ENCODE results near the gene CD320.

Gene CD320

DNA sequence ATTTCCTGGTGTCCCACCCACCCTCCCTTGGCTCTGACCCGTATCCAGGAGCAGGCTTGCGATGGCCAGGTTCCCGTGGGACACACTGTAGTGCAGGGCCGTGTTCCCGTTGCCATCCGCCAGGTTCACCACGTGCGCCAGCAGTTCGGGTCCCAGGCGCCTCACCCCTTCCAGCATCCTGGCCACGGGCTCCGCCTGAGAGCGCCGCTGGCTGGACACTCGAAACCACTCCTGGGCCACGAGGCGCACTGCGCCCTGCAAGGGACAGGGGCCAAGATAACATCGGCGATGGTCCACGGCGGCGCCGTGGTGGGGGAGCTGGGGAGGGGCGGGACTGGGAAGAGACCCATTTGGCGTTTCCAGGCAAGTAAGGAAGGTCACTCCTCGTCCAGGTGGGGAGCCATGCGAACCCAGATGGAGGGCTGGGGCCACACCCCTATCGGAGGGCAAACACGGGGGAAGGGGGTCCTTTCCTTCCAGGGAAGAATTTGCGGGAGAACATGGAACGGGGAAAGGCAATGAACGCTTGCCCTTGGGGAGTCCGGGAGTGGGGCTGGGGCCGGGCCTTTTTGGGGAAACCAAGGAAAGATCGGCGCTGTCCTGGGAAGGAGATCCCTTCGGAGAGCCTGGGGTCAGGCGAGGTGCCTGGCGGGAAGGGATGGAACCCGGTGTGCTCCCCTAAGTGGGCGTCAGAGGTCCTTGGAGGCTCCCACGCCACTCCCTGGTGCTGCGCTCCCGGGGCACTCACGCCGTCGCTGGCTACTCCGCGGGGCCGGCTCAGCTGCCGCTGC is 25.0 kb upstream of the CD320 start:
- Histone ChIP-seq H3K4me3 (ENCODE audit: low read length) (peak overlapping the region; percentile 27; the same call in 1 of the 2 replicates), H3K27me3 (ENCODE audit: control insufficient read depth, insufficient read depth, low read length) (peaks cover 15% of the 10 kb centered on the region), H3K36me3 (ENCODE audit: control insufficient read depth, insufficient read depth, low read length) (no peaks in the 10 kb centered on the region), H3K9me3 (ENCODE audit: control insufficient read depth, insufficient read depth, low read length) (no peaks in the 10 kb centered on the region), H3K27ac (ENCODE audit: low read length) (no peak overlapping the region), H3K4me1 (ENCODE audit: control insufficient read depth, insufficient read depth, low read length) (peaks cover 1% of the 10 kb centered on the region; the same call in 1 of the 2 replicates)
- DNase-seq (ENCODE audit: low read depth, low spot score): no peak
- no CpG with 5 or more reads among the region's 52 CpGs for WGBS (ENCODE audit: insufficient coverage, insufficient read length)

DNA sequence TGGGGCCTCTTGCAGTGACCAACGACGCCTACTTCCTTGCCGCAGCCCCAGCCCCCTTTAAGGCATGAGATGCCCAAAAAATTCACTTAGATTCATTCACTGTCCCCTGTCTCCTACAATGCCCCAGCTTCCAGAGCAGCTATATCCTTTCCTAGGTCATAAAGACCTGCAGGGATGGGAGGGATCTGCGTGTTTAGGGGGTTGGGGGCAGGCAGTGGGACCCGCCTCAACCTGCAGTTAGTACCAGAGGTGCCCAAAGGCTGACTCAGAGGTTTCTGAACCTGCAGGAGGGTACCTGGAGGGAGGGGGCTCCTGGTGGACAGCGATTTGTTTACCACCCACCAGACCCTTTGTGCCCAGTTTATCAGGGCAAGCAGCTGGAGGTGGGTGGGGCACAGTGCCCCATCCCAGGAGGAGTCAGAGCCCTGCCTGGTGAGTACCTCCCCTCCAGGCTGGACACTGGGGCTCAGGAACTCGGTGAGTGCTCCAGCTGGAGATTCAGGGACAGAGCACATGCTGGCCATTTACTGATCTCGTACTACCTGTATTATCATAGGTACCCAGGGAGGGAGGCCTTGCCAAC is 23.2 kb upstream of the CD320 start:
- WGBS (ENCODE audit: insufficient coverage, insufficient read length): no CpG with 5 or more reads among the region's 8 CpGs
- H3K36me3 ChIP-seq (ENCODE audit: control insufficient read depth, insufficient read depth, low read length): no peaks in the 10 kb centered on the region
- DNase-seq (ENCODE audit: low read depth, low spot score): no peak
- no peak overlapping the region for H3K27ac ChIP-seq (ENCODE audit: low read length)
- no peaks in the 10 kb centered on the region for H3K9me3 ChIP-seq (ENCODE audit: control insufficient read depth, insufficient read depth, low read length)
- H3K4me1 ChIP-seq (ENCODE audit: control insufficient read depth, insufficient read depth, low read length): peaks cover 1% of the 10 kb centered on the region; the same call in 1 of the 2 replicates
- H3K4me3 ChIP-seq (ENCODE audit: low read length): no peak overlapping the region
- peaks cover 15% of the 10 kb centered on the region for H3K27me3 ChIP-seq (ENCODE audit: control insufficient read depth, insufficient read depth, low read length)

DNA sequence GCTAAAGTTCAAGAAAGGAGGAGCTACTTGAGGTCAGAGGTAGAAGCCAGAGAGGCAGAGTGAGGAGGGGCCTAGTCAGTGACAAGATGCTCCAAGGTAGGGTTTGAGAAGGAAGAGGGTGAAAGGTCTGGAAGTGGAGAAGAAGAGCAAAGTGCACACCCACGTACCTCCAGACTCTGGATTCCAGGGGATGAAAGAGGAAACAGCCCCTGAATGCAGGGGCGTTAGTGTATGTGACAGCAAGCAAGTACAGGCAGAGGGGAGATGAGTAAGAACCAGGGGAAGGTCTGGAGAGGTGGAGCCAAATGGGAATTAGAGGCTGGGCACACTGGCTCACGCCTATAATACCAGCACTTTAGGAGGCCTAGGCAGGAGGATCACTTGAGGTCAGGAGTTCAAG is 21.8 kb upstream of the CD320 start:
- H3K4me3 ChIP-seq (ENCODE audit: low read length): no peak overlapping the region
- H3K36me3 ChIP-seq (ENCODE audit: control insufficient read depth, insufficient read depth, low read length): no peaks in the 10 kb centered on the region
- no CpG with 5 or more reads among the region's 3 CpGs for WGBS (ENCODE audit: insufficient coverage, insufficient read length)
- no peak for DNase-seq (ENCODE audit: low read depth, low spot score)
- peaks cover 15% of the 10 kb centered on the region for H3K27me3 ChIP-seq (ENCODE audit: control insufficient read depth, insufficient read depth, low read length)
- no peaks in the 10 kb centered on the region for H3K9me3 ChIP-seq (ENCODE audit: control insufficient read depth, insufficient read depth, low read length)
- H3K27ac ChIP-seq (ENCODE audit: low read length): no peak overlapping the region
- peaks cover 1% of the 10 kb centered on the region; the same call in 1 of the 2 replicates for H3K4me1 ChIP-seq (ENCODE audit: control insufficient read depth, insufficient read depth, low read length)

DNA sequence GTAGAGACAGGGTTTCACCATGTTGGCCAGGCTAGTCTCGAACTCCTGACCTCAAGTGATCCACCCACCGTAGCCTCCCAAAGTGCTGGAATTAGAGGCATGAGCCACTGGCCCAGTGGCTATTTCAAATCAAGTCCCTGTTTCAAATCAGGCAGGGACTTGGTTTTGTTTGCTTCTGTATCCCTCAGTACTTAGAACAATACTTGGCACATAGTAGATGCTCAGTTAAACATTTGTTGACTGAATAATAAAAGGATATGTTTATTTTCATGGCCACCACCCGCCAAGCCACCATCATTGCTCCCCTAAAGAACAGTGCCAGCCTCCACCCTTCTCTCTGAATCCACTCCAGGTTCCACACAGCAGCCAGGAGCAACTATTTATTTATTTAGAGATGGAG is 17.3 kb upstream of the CD320 start:
- no CpG with 5 or more reads among the region's 3 CpGs for WGBS (ENCODE audit: insufficient coverage, insufficient read length)
- no peaks in the 10 kb centered on the region for H3K27me3 ChIP-seq (ENCODE audit: control insufficient read depth, insufficient read depth, low read length)
- peaks cover 5% of the 10 kb centered on the region for H3K4me1 ChIP-seq (ENCODE audit: control insufficient read depth, insufficient read depth, low read length)
- no peak overlapping the region for H3K27ac ChIP-seq (ENCODE audit: low read length)
- no peaks in the 10 kb centered on the region for H3K9me3 ChIP-seq (ENCODE audit: control insufficient read depth, insufficient read depth, low read length)
- DNase-seq (ENCODE audit: low read depth, low spot score): no peak
- no peak overlapping the region for H3K4me3 ChIP-seq (ENCODE audit: low read length)
- H3K36me3 ChIP-seq (ENCODE audit: control insufficient read depth, insufficient read depth, low read length): peaks cover 12% of the 10 kb centered on the region

DNA sequence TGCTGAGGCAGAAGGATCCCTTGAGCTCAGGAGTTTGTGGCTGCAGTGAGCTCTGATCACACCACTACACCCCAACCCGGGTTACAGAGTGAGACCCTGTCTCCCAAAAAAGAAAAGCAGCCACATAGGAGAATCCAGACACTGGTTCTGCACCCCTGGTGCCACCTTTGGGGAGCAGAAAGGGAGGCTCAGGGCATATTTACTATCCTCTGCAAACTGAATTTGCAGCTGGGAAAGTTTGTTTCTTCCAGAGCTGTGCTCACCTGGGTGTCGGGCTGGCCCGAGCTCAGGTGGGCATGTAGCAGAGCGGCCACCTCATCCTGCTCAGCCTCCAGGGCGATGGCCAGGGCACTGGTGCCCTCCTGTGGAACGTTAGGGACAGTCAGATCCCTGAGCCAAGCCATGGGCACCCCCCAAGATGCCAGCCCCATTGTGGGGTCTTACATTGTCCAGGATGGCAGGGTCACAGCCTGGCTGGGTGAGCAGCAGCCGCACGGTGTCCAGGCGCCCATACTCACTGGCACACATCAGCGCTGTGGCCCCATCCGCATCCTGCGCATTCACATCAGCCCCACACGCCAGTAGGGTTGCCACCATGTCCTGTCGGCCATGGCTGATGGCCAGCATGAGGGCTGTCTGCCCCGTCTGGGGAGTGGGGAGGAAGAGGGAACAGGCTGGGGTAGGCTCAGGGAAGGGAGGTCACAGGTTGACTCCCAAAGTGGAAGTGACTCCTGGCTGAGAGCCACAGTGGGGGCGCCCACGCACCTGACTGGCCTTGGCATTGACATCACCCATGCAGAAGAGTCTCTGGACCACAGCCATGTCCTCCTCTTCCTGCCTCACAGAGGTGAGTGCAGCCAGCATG is 16.3 kb upstream of the CD320 start:
- no CpG with 5 or more reads among the region's 17 CpGs for WGBS (ENCODE audit: insufficient coverage, insufficient read length)
- H3K4me1 ChIP-seq (ENCODE audit: control insufficient read depth, insufficient read depth, low read length): peaks cover 5% of the 10 kb centered on the region
- no peaks in the 10 kb centered on the region for H3K27me3 ChIP-seq (ENCODE audit: control insufficient read depth, insufficient read depth, low read length)
- no peak for DNase-seq (ENCODE audit: low read depth, low spot score)
- H3K27ac ChIP-seq (ENCODE audit: low read length): no peak overlapping the region
- no peak overlapping the region for H3K4me3 ChIP-seq (ENCODE audit: low read length)
- no peaks in the 10 kb centered on the region for H3K9me3 ChIP-seq (ENCODE audit: control insufficient read depth, insufficient read depth, low read length)
- peaks cover 12% of the 10 kb centered on the region for H3K36me3 ChIP-seq (ENCODE audit: control insufficient read depth, insufficient read depth, low read length)

DNA sequence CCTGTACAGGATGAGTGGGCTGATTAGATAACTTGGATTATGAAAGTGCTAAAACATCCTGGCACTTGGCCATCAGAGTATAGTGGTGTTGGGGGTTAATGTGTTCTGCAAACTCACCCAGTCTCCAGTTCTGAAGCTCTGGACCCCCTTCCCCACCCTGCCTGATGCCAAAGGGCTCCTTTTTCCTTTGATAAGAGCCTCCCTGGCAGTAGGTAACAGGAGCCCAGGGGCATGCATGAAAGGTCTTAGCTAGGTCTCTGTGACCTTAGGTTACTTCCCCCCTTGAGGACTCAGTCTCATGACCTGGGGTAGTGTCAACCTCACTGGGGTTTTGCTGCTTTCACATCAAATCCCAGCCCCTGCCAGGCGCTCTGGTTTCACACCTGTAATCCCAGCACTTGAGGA is 15.6 kb upstream of the CD320 start:
- no peaks in the 10 kb centered on the region for H3K9me3 ChIP-seq (ENCODE audit: control insufficient read depth, insufficient read depth, low read length)
- H3K4me3 ChIP-seq (ENCODE audit: low read length): no peak overlapping the region
- peaks cover 5% of the 10 kb centered on the region for H3K4me1 ChIP-seq (ENCODE audit: control insufficient read depth, insufficient read depth, low read length)
- H3K36me3 ChIP-seq (ENCODE audit: control insufficient read depth, insufficient read depth, low read length): peaks cover 12% of the 10 kb centered on the region
- DNase-seq (ENCODE audit: low read depth, low spot score): no peak
- no peak overlapping the region for H3K27ac ChIP-seq (ENCODE audit: low read length)
- WGBS (ENCODE audit: insufficient coverage, insufficient read length): no CpG with 5 or more reads among the region's 1 CpG
- H3K27me3 ChIP-seq (ENCODE audit: control insufficient read depth, insufficient read depth, low read length): no peaks in the 10 kb centered on the region

DNA sequence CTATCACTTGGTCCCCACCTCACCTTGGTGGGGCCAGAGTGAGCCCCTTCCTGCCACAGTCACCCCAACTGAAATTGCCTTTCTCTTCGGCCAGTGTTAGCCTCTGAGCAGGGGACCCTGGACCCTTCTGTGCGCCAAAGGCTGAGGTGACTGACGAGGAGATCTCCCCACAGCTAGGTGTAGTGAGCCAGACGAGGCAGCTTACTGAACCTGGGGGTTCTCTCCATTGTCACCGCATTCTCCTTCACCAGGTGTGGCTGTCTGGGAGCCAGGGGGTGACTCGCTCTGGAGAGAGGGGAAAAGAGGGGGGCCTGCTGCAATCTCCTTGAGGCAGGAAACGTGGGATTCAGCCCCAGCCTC is 14.5 kb upstream of the CD320 start:
- no CpG with 5 or more reads among the region's 7 CpGs for WGBS (ENCODE audit: insufficient coverage, insufficient read length)
- no peak for DNase-seq (ENCODE audit: low read depth, low spot score)
- peaks cover 12% of the 10 kb centered on the region for H3K36me3 ChIP-seq (ENCODE audit: control insufficient read depth, insufficient read depth, low read length)
- H3K4me3 ChIP-seq (ENCODE audit: low read length): peak overlapping the region; percentile 89; the same call in 1 of the 2 replicates
- no peaks in the 10 kb centered on the region for H3K27me3 ChIP-seq (ENCODE audit: control insufficient read depth, insufficient read depth, low read length)
- H3K27ac ChIP-seq (ENCODE audit: low read length): no peak overlapping the region
- peaks cover 5% of the 10 kb centered on the region for H3K4me1 ChIP-seq (ENCODE audit: control insufficient read depth, insufficient read depth, low read length)
- no peaks in the 10 kb centered on the region for H3K9me3 ChIP-seq (ENCODE audit: control insufficient read depth, insufficient read depth, low read length)

DNA sequence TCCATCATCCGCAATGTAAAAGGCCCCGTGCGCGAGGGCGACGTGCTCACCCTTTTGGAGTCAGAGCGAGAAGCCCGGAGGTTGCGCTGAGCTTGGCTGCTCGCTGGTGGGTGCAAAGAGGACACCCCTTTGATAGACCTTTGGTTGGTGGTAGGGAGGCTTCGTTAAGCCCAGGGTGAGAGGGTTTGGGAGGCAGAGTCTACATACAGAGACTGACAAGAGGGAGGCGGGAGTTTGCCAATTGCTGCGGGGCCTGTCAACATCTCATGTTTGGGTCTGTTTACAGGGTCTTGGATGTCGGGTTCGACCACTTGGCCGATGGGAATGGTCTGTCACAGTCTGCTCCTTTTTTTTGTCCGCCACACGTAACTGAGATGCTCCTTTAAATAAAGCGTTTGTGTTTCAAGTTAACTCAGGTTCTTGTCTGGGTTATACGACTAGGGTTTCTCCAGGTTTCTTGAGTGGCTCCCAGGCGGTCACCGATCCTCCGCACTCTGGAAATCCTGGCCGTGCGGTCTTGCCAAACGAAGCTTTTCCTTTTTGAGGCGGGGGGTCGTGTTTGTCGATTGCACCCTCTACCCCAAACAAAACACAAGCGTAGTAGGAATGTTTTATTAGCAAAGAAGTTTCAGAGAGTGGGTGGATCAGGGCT is 14.0 kb upstream of the CD320 start:
- DNase-seq (ENCODE audit: low read depth, low spot score): no peak
- no CpG with 5 or more reads among the region's 30 CpGs for WGBS (ENCODE audit: insufficient coverage, insufficient read length)

DNA sequence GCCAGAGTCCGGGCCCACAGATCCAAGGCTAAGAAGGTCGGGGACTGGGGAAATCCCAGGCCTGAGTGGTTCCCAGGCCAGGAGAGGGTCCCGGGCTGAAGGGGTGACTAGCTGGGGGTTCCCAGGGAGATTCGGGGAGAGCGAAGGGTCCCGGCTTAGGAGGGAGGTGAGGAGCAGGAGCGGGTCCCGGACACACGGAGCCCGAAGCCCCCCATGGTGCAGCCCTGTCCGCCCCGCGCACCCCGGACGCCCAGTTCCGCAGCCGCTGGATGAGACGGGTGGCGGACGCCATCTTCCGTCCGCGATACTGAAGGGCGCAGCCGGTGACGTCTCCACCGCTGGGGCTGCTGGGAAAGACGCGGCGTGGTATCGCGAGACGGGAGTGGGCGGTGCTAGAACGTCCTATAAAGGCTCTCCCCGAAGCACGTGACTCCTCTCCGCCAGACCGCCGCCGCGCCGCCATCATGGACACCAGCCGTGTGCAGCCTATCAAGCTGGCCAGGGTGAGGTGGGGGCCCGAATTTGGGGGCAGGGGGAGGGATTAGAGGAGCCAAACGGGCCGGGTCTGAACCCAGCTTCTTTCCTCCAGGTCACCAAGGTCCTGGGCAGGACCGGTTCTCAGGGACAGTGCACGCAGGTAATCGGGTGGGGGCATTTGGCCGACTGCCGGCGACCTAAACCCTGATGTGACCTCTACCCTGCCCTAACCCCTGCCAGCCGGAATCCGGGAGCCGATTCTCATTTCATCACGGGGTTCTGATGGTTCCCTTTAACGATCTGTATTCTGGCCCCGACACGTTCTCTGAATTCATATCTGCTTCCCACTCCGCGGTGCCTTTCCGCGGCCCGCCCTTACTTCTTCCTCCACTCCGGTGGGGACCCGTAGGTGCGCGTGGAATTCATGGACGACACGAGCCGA is 13.2 kb upstream of the CD320 start, which contains the start of the genes NDUFA7 and RPS28:
NDUFA7 (minus strand) TSS at position 309 of the 919 bp plus-strand sequence; CDS start at position 292, 17 bp downstream.
RPS28 (plus strand) TSS at position 430 of the 919 bp plus-strand sequence; CDS start at position 465, 35 bp downstream.
- peak within 1 kb of the TSS; percentile 89 for H3K4me3 ChIP-seq (ENCODE audit: low read length)
- H3K27me3 ChIP-seq (ENCODE audit: control insufficient read depth, insufficient read depth, low read length): no peaks in the 10 kb centered on the region
- DNase-seq (ENCODE audit: low read depth, low spot score): peak; percentile 93
- H3K36me3 ChIP-seq (ENCODE audit: control insufficient read depth, insufficient read depth, low read length): peaks cover 14% of the 10 kb centered on the region
- peaks cover 5% of the 10 kb centered on the region for H3K4me1 ChIP-seq (ENCODE audit: control insufficient read depth, insufficient read depth, low read length)
- no CpG with 5 or more reads among the region's 72 CpGs for WGBS (ENCODE audit: insufficient coverage, insufficient read length)
- no peak within 1 kb of the TSS for H3K27ac ChIP-seq (ENCODE audit: low read length)
- H3K9me3 ChIP-seq (ENCODE audit: control insufficient read depth, insufficient read depth, low read length): no peaks in the 10 kb centered on the region

More for the DNA sequence above, 14.0 kb upstream of the CD320 start:
- Histone ChIP-seq H3K27me3 (ENCODE audit: control insufficient read depth, insufficient read depth, low read length) (no peaks in the 10 kb centered on the region), H3K4me3 (ENCODE audit: low read length) (peak overlapping the region; percentile 89), H3K36me3 (ENCODE audit: control insufficient read depth, insufficient read depth, low read length) (peaks cover 12% of the 10 kb centered on the region), H3K9me3 (ENCODE audit: control insufficient read depth, insufficient read depth, low read length) (no peaks in the 10 kb centered on the region), H3K27ac (ENCODE audit: low read length) (no peak overlapping the region), H3K4me1 (ENCODE audit: control insufficient read depth, insufficient read depth, low read length) (peaks cover 5% of the 10 kb centered on the region)
